Measurements from ENCODE around the gene SNX2. TPM values are rescaled to one million over a fixed set of nuclear protein-coding genes. Genes with fewer than 3 reads are reported as not detected.

The SNX2 gene
- total RNA-seq, 4 donors from 2014 or later = 82.3 to 102 (median 93.1) TPM

DNA sequence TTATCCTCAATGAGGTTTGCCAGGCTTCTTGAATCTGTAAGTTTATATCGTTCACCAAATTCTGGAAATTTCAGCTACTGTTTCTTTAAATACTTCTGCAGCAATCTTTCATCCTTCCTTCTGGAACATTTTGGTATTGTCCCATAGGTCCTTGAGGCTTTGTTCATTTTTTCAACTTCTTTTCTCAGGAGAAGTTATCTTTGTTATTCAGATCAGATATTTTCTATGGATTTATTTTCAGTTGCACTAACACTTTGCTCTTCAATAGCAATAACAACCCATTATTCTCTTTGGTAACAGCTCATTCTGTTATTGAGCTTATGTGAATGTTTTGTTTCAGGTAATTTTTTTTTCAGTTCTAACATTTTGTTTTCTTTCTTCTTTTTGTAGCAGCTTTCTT lies 13.5 kb downstream of the SNX2 start:
- TF ChIP-seq POLR2AphosphoS5 (IDR thresholded peaks at IDR 0.05) (no peak), EP300 (IDR thresholded peaks at IDR 0.05) (no peak), POLR2A (IDR thresholded peaks at IDR 0.05) (no peak)
- TF ChIP-seq, protein P1, sequence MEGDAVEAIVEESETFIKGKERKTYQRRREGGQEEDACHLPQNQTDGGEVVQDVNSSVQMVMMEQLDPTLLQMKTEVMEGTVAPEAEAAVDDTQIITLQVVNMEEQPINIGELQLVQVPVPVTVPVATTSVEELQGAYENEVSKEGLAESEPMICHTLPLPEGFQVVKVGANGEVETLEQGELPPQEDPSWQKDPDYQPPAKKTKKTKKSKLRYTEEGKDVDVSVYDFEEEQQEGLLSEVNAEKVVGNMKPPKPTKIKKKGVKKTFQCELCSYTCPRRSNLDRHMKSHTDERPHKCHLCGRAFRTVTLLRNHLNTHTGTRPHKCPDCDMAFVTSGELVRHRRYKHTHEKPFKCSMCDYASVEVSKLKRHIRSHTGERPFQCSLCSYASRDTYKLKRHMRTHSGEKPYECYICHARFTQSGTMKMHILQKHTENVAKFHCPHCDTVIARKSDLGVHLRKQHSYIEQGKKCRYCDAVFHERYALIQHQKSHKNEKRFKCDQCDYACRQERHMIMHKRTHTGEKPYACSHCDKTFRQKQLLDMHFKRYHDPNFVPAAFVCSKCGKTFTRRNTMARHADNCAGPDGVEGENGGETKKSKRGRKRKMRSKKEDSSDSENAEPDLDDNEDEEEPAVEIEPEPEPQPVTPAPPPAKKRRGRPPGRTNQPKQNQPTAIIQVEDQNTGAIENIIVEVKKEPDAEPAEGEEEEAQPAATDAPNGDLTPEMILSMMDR (IDR thresholded peaks at IDR 0.05) = no peak
- H3K9me3 ChIP-seq = peaks cover 0 to 11% (median 0%) of the 10 kb centered on the region in 3 donors
- H3K27ac ChIP-seq = no peak overlapping the region
- ATAC-seq = no peak
- H3K4me3 ChIP-seq = no peak overlapping the region
- no peaks in the 10 kb centered on the region for H3K27me3 ChIP-seq
- H3K36me3 ChIP-seq = no peaks in the 10 kb centered on the region
- peaks cover 0 to 22% (median 0%) of the 10 kb centered on the region in 3 donors for H3K4me1 ChIP-seq
- WGBS, 2 donors (ENCODE audit: low coverage in 1 of 2) = 83 to 85% methylated on average over 1 of the region's 1 CpG

DNA sequence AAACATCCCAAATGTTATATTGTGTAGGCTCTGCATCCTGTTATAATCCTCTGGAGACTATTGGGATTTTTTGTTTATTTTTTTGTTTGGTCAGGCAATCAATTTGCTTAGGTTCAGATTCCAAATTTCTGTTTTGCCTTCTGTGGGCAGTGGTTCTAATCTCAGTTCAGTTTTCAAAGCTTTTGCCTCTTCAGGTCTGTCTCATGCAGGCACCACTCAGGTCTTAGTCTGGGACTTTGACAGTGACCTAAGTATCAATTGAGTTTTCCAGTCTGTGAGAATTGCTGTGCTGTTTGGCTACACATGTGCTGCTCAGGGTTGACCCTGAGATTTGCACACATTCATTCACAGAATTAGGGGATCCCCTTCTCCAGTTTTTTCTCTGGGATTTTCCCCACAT lies 14.1 kb downstream of the SNX2 start:
- Histone ChIP-seq H3K4me3 (no peak overlapping the region), H3K4me1 (peaks cover 0 to 22% (median 0%) of the 10 kb centered on the region in 3 donors), H3K9me3 (peaks cover 0 to 11% (median 0%) of the 10 kb centered on the region in 3 donors), H3K27ac (no peak overlapping the region), H3K36me3 (no peaks in the 10 kb centered on the region), H3K27me3 (no peaks in the 10 kb centered on the region)
- TF ChIP-seq, protein P1 (IDR thresholded peaks at IDR 0.05) = no peak
- TF ChIP-seq POLR2A (IDR thresholded peaks at IDR 0.05) = no peak
- TF ChIP-seq EP300 (IDR thresholded peaks at IDR 0.05) = no peak
- no peak for TF ChIP-seq POLR2AphosphoS5 (IDR thresholded peaks at IDR 0.05)
- ATAC-seq = no peak

DNA sequence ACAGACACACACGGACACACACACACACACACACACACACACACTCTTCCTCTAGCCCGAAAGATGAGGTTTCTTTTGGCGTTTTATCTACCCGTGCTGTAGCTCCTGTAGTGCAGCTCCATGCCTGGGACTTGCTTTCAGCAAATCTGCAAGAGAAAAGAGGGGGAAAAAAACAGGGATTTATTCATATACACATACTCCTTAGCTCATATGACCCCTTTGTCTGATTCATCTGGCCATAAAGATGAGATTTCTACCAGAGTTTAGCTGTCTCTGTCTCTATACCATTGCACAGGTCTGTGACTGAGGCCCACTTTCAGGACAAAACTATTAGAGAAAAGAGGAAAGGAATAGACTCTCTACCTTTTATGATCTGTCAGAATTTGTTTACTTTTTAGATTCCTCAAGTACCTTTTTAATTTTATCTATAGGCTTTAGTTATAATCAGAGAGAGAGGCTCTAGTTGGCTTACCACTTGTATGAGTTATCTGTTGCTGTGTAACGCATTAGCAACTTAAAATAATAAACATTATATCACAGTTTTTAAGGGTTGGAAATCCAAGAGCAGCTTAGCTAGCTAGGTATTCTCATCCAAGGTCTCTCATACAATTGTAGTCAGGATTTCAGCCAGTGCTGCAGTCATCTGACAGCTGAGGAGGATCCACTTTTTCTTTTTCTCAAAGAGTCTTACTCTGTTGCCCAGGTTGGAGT lies 14.7 kb downstream of the SNX2 start:
- TF ChIP-seq, protein P1 (IDR thresholded peaks at IDR 0.05) = no peak
- TF ChIP-seq EP300 (IDR thresholded peaks at IDR 0.05) = no peak
- no peak for TF ChIP-seq POLR2A (IDR thresholded peaks at IDR 0.05)
- TF ChIP-seq POLR2AphosphoS5 (IDR thresholded peaks at IDR 0.05) = no peak

DNA sequence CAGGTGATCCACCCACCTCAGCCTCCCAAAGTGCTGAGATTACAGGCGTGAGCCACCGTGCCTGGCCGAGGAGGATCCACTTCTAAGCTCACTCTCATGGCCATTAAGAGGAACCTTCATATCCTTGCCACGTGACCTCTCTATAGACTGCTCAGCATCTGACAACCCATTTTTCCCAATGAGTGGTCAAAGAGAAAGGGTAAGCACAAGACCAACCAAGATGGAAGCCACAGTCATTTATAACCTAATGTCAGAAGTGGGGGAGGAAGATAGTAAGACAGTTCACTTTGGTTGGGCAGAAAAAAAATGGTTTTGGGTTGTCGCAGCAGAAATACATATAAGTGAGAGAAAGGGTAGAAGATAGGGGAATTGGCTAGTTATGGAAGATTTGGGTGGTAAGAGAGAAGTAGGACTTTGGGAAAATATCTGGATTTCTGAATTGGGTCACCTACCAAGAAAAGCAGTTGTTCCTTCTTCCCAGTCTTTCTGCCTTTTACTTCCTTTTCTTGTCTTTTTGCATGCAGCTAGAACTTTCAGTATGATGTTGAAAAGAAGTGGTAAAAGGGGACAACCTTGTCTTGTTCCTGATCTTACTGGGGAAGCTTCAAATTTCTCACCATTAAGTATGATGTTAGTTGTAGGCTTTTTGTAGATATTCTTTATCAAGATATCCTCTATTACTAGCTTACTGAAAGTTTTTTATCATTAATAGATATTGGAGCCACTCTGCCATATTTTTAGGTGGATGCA lies 15.6 kb downstream of the SNX2 start:
- Histone ChIP-seq H3K27ac (no peak overlapping the region), H3K4me3 (no peak overlapping the region), H3K4me1 (peaks cover 0 to 22% (median 0%) of the 10 kb centered on the region in 3 donors), H3K9me3 (peaks cover 0 to 3% (median 0%) of the 10 kb centered on the region in 3 donors), H3K36me3 (no peaks in the 10 kb centered on the region), H3K27me3 (no peaks in the 10 kb centered on the region)
- TF ChIP-seq, protein P1 (IDR thresholded peaks at IDR 0.05) = no peak
- TF ChIP-seq POLR2A (IDR thresholded peaks at IDR 0.05) = no peak
- no peak for TF ChIP-seq POLR2AphosphoS5 (IDR thresholded peaks at IDR 0.05)
- TF ChIP-seq EP300 (IDR thresholded peaks at IDR 0.05) = no peak
- ATAC-seq = no peak
- 93 to 96% methylated on average over 1 to 4 of the region's 5 CpGs for WGBS, 2 donors (ENCODE audit: low coverage in 1 of 2)

More for the DNA sequence above, 14.7 kb downstream of the SNX2 start:
- no peaks in the 10 kb centered on the region for H3K27me3 ChIP-seq
- H3K27ac ChIP-seq = no peak overlapping the region
- peaks cover 0 to 22% (median 0%) of the 10 kb centered on the region in 3 donors for H3K4me1 ChIP-seq
- H3K9me3 ChIP-seq = peaks cover 0 to 11% (median 0%) of the 10 kb centered on the region in 3 donors
- ATAC-seq = no peak
- 40 to 81% methylated on average over 1 to 5 of the region's 5 CpGs for WGBS, 2 donors (ENCODE audit: low coverage in 1 of 2)
- no peak overlapping the region for H3K4me3 ChIP-seq
- no peaks in the 10 kb centered on the region for H3K36me3 ChIP-seq
